Ectodermal cell (in vitro differentiated cells): ENCODE data around the gene ELK3.
"Not testable (repeated sequence)": the region's sequence is repeated elsewhere in the genome, so short reads cannot be mapped to it uniquely, and the experiment has no call there.

Experiments used
- H3K27ac ChIP-seq: 2 replicates; pipeline ENCODE4 v1.7.0; 2013; ENCODE audit warnings: mild to moderate bottlenecking, low read depth, low read length; ENCODE audit not compliant: insufficient read depth, poor library complexity, severe bottlenecking
- H3K27me3 ChIP-seq: 2 replicates; pipeline ENCODE4 v1.7.0; 2013; ENCODE audit warnings: mild to moderate bottlenecking, low read length; ENCODE audit not compliant: insufficient read depth, control insufficient read depth, poor library complexity, severe bottlenecking
- H3K36me3 ChIP-seq: one replicate; pipeline ENCODE4 v1.7.0; 2013; ENCODE audit warnings: low read length; ENCODE audit not compliant: control insufficient read depth, insufficient read depth
- H3K4me1 ChIP-seq: one replicate; pipeline ENCODE4 v1.7.0; 2013; ENCODE audit warnings: low read length; ENCODE audit not compliant: control insufficient read depth, insufficient read depth
- H3K4me3 ChIP-seq: 2 replicates; pipeline ENCODE4 v1.7.0; 2013; ENCODE audit warnings: low read depth, low read length, control low read depth; ENCODE audit not compliant: insufficient read depth
- H3K9me3 ChIP-seq: 2 replicates; pipeline ENCODE4 v1.7.0; 2013; ENCODE audit warnings: mild to moderate bottlenecking, low read length, moderate library complexity; ENCODE audit not compliant: control insufficient read depth
- WGBS, 2 experiments: methylation state at CpG; one replicate each; pipeline ENCODE4 v1.1.7; 2013; ENCODE audit warnings: missing lambda C conversion rate in 2 of 2; 5-methylcytosine and 5-hydroxymethylcytosine counted together

ELK3 gene

DNA sequence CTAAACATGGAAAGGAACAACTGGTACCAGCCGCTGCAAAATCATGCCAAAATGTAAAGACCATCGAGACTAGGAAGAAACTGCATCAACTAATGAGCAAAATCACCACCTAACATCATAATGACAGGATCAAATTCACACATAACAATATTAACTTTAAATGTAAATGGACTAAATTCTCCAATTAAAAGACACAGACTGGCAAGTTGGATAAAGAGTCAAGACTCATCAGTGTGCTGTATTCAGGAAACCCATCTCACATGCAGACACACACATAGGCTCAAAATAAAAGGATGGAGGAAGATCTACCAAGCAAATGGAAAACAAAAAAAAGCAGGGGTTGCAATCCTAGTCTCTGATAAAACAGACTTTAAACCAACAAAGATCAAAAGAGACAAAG, 123.6 kb downstream of the ELK3 start:
- 86 to 90% methylated on average over 1 to 2 of the region's 2 CpGs for WGBS, 2 experiments
- H3K27me3 ChIP-seq = not testable (repeated sequence)

More for the DNA sequence above, 123.6 kb downstream of the ELK3 start:
- not testable (repeated sequence) for H3K4me3 ChIP-seq, H3K36me3 ChIP-seq, H3K4me1 ChIP-seq, H3K9me3 ChIP-seq, H3K27ac ChIP-seq
